Endothelial cell (in vitro differentiated cells): Measurements from ENCODE around the gene S100A16. TPM values are rescaled to one million over a fixed set of nuclear protein-coding genes. Genes with fewer than 3 reads are reported as not detected.
"Not testable (repeated sequence)": the region's sequence is repeated elsewhere in the genome, so short reads cannot be mapped to it uniquely, and the experiment has no call there.

Experiments used
- DNase-seq: peaks from one replicate; pipeline ENCODE4 v3.0.0; 2021; ENCODE audit warnings: low spot score
- H3K27ac Mint-ChIP-seq: one replicate; pipeline ENCODE4 v1.8.0; 2021; ENCODE audit warnings: mixed read lengths, inconsistent platforms; ENCODE audit not compliant: unreplicated experiment
- H3K27me3 Mint-ChIP-seq: one replicate; pipeline ENCODE4 v1.8.0; 2021; ENCODE audit warnings: mild to moderate bottlenecking, moderate library complexity, mixed read lengths, inconsistent platforms; ENCODE audit not compliant: unreplicated experiment
- H3K36me3 Mint-ChIP-seq: one replicate; pipeline ENCODE4 v1.8.0; 2021; ENCODE audit warnings: mild to moderate bottlenecking, low read depth, mixed read lengths, inconsistent platforms; ENCODE audit not compliant: unreplicated experiment
- H3K4me1 Mint-ChIP-seq: one replicate; pipeline ENCODE4 v1.8.0; 2021; ENCODE audit warnings: mild to moderate bottlenecking, mixed read lengths, inconsistent platforms; ENCODE audit not compliant: unreplicated experiment
- H3K4me3 Mint-ChIP-seq: one replicate; pipeline ENCODE4 v1.8.0; 2021; ENCODE audit warnings: mild to moderate bottlenecking, mixed read lengths, inconsistent platforms; ENCODE audit not compliant: unreplicated experiment
- H3K9me3 Mint-ChIP-seq: one replicate; pipeline ENCODE4 v1.8.0; 2021; ENCODE audit warnings: mixed read lengths, inconsistent platforms; ENCODE audit not compliant: unreplicated experiment
- total RNA-seq: library from RNA; stranded (reverse); fragmentation: NEBNext Ultra II Directional; extraction: Animal tissue kit (Norgen Biotek cat#: 25700); gene quantifications from one replicate; pipeline ENCODE4 v1.2.1, GENCODE V29; 2021; ENCODE audit not compliant: unreplicated experiment
- TF ChIP-seq, protein P1 (sequence below): fragments of 200-600 bp; sonication (generic); IDR thresholded peaks from one replicate; pipeline ENCODE4 v1.5.0; 2021; ENCODE audit warnings: antibody characterized with exemption; ENCODE audit not compliant: unreplicated experiment

Gene S100A16
- total RNA-seq, 1 donor from 2014 or later, result 363 TPM

DNA sequence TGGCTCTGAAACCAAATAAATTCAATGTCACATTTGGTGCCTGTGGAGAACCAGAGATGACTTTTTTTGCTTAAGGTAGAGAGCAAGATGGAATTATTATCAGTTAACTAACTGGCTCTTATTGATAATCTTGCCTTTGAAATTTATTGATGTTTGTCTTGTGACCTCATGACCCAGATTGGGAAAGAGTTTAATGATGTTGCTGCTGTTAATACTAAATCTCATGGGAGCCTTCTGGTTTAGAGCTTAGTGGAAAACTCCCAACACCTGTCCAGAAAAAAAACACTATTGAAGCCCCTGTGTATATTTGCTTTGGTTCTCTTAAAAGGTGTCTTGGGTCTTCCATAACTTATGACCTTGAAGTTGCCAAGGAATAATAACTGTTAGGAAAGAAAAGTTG is 30.9 kb upstream of the S100A16 start:
- no peaks in the 10 kb centered on the region for H3K4me1 Mint-ChIP-seq
- no peak overlapping the region for H3K4me3 Mint-ChIP-seq

DNA sequence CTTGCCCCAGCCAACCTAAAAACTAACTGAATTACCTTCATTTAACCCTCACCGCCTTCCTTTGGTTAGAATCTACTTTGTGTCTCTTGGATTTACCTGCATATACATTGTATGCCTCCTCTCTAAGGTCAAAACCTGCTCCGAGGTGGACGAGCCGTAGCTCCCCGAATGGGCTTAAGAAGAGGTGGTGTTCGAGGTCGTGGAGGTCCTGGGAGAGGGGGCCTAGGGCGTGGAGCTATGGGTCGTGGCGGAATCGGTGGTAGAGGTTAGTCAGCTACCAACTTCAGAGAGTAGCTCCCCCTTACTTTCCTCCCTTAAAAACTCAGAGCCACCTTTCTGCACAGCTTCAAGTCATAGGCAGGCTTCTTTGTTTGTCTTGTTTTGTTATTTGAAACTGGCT is 30.2 kb upstream of the S100A16 start:
- TF ChIP-seq, protein P1, sequence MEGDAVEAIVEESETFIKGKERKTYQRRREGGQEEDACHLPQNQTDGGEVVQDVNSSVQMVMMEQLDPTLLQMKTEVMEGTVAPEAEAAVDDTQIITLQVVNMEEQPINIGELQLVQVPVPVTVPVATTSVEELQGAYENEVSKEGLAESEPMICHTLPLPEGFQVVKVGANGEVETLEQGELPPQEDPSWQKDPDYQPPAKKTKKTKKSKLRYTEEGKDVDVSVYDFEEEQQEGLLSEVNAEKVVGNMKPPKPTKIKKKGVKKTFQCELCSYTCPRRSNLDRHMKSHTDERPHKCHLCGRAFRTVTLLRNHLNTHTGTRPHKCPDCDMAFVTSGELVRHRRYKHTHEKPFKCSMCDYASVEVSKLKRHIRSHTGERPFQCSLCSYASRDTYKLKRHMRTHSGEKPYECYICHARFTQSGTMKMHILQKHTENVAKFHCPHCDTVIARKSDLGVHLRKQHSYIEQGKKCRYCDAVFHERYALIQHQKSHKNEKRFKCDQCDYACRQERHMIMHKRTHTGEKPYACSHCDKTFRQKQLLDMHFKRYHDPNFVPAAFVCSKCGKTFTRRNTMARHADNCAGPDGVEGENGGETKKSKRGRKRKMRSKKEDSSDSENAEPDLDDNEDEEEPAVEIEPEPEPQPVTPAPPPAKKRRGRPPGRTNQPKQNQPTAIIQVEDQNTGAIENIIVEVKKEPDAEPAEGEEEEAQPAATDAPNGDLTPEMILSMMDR, result no peak
- no peaks in the 10 kb centered on the region for H3K9me3 Mint-ChIP-seq
- H3K36me3 Mint-ChIP-seq, result peaks cover 47% of the 10 kb centered on the region
- H3K27ac Mint-ChIP-seq, result no peak overlapping the region
- H3K4me1 Mint-ChIP-seq, result no peaks in the 10 kb centered on the region
- no peak overlapping the region for H3K4me3 Mint-ChIP-seq
- peaks cover 4% of the 10 kb centered on the region for H3K27me3 Mint-ChIP-seq
- DNase-seq, result no peak

More for the DNA sequence above, 30.9 kb upstream of the S100A16 start:
- Mint-ChIP-seq H3K27ac (no peak overlapping the region), H3K9me3 (no peaks in the 10 kb centered on the region), H3K36me3 (peaks cover 47% of the 10 kb centered on the region), H3K27me3 (peaks cover 5% of the 10 kb centered on the region)
- TF ChIP-seq, protein P1, result no peak
- no peak for DNase-seq

DNA sequence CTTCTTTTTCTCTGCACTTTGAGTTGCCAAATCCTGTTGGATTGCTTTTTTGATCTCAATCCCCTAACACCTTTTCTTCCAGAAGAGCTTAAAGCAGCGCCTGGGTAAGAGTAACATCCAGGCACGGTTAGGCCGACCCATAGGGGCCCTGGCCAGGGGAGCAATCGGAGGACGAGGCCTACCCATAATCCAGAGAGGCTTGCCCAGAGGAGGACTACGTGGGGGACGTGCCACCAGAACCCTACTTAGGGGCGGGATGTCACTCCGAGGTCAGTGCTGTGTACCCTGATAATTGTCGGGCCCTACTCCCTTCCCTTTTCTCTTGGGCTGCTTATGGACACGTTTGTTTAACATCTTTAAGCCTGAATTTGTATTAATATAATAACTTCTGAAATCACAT is 29.2 kb upstream of the S100A16 start:
- Mint-ChIP-seq H3K27me3 (no peaks in the 10 kb centered on the region), H3K4me3 (no peak overlapping the region), H3K9me3 (no peaks in the 10 kb centered on the region), H3K4me1 (no peaks in the 10 kb centered on the region), H3K36me3 (peaks cover 49% of the 10 kb centered on the region), H3K27ac (no peak overlapping the region)
- no peak for DNase-seq
- TF ChIP-seq, protein P1, result no peak

DNA sequence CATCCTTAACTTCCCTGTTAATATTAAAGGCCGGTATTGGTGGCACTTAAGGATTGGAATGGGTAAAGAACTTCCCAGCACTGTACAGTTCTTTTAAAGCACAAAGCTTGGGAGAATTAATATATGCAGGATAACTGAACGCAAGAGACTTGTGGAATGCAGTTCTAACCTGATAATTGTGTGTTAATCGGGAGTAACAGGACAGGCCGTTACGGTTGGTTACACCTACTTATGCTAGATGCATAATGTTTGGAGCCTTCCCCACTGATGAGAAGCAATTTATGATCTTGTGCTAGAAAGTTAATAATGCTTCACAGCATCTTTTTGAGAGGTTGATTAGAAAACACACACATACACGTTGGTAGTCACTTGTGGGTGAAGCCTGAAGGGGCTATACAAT is 27.9 kb upstream of the S100A16 start:
- TF ChIP-seq, protein P1, result no peak
- H3K9me3 Mint-ChIP-seq, result no peaks in the 10 kb centered on the region
- no peak for DNase-seq
- no peak overlapping the region for H3K27ac Mint-ChIP-seq
- H3K4me1 Mint-ChIP-seq, result no peaks in the 10 kb centered on the region
- H3K27me3 Mint-ChIP-seq, result no peaks in the 10 kb centered on the region
- peaks cover 46% of the 10 kb centered on the region for H3K36me3 Mint-ChIP-seq
- H3K4me3 Mint-ChIP-seq, result no peak overlapping the region

DNA sequence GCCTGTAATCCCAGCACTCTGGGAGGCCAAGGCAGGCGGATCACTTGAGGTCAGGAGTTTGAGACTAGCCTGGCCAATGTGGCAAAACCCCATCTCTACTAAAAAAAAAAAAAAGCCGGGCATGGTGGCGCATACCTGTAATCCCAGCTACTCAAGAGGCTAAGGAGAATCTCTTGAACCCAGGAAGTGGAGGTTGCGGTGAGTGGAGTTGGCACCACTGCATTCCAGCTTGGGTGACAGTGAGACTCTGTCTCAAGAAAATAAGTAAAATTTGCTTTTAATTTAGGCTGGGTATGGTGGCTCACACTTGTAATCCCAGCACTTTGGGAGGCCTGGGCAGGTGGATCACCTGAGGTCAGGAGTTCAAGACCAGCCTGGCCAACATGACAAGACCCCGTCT is 27.3 kb upstream of the S100A16 start:
- not testable (repeated sequence) for H3K27ac Mint-ChIP-seq, H3K4me3 Mint-ChIP-seq, DNase-seq, H3K9me3 Mint-ChIP-seq, H3K4me1 Mint-ChIP-seq, H3K27me3 Mint-ChIP-seq
- H3K36me3 Mint-ChIP-seq, result peaks cover 40% of the 10 kb centered on the region

DNA sequence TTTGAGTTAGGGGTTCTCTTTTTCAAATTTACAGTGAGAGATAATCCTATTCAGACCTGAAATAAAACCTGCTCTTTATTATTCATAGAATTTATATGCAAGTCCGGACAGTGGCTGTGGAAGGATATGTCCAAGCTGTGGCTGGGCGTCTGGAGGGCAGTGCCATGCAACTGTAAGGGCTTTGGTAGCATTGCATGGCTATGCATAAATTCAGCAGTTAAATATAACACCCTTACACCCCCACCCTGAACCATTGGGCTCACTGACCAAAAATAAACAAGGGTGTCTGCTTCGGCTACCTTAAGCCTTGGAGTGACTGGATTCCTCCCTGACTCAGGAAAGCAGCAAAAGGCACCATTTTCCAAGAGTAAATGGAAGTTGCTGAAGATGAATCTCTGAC is 26.3 kb upstream of the S100A16 start:
- no peak for DNase-seq
- Mint-ChIP-seq H3K36me3 (peaks cover 36% of the 10 kb centered on the region), H3K27me3 (peaks cover 3% of the 10 kb centered on the region), H3K9me3 (no peaks in the 10 kb centered on the region), H3K27ac (no peak overlapping the region), H3K4me1 (peaks cover 6% of the 10 kb centered on the region), H3K4me3 (no peak overlapping the region)
- TF ChIP-seq, protein P1, result no peak
